ENCODE measurements around the gene USP13.

The USP13 gene

DNA sequence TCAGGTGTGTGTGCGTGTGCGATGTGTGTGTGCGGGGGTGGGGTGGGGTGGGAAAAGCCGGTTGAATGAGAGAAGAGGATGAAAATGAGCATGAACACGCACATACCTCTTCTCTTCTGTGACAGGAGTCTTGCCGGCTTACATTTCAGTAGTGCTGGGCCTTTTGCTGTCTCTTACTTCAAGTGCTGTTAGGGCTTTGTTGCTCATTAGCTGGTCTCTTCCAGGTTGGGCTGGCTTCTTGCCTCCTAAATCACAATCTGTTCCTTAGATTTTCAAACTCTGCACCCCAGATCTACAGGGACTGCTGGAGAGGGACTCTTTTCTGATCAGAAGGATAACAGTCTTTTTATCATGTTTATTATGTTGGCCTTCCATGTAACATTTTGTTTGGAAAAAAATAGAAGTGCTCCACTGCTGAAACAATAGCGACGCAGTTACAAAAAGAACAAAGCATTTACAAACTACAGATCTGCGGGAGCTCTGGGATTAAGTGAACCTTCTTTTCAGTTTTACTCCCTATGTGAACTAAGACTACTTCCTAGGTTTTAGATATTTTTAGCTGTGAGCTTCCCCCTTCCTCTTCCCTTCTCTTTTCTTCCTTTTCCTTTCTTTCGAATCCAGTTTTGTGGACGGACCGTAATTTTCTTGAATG, 48.5 kb downstream of the USP13 start:
- DNase-seq, result no peak

DNA sequence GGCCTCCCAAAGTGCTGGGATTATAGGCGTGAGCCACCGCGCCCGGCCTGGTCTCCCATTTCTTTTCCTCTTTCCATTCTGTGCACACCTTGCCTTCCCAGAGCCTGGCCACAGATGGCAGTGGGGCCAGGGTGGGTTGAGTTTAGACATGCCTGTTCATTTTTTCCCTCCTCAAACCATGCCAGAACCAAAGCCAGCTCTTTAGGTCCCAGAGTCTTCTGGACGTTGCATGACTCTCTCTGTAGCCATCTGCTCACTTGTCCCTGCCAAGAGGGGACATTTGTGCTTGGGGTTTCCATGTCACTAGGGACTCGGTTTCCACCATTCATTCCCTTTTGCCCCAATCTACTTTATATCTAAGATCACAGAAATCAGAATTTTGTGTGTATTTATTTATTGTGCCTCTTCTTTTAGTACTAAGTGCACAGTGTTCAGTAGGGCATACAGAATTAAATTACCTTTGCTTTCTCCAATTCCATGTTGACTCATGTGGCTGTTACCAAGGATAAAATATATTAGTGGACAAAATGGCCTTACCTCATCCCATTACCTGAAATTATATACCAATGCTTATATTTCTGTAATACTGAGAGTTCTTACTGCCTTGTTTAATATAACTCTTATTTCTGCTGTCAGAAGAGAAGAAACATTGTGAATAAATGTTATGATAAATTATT, 49.6 kb downstream of the USP13 start:
- DNase-seq, result no peak

- DNase-seq, result no peak
These were observed 51.0 kb downstream of the USP13 start for GRCh38 chr3:179703816-179704215.

- DNase-seq, result no peak
These were observed 53.4 kb downstream of the USP13 start for GRCh38 chr3:179706233-179706632.

- no peak for DNase-seq
These were observed 57.2 kb downstream of the USP13 start for GRCh38 chr3:179710079-179710478.

DNA sequence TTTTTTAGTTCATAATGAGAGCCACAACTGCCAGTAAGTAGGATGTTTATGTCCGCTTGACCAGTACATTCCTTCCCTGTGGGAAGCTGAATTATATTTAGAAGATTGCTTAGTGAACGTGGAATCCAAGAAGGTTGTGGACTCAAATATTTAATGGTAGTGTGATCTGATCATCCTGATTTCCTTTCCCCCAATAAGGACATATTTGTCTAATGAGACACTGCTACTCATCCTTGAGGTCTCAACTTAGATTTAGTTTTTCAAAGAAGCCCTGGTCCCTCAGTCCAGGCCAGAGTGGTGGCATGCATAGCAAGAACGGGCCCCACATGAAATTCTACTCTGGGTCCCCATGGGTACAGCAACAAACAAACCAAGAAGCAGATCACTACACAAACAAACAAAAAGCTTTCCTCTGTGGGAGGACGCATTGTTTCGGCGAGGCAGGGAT, 60.8 kb downstream of the USP13 start:
- no peak for DNase-seq

GRCh38 chr3:179715582-179715981, 62.7 kb downstream of the USP13 start:
- no peak for DNase-seq

- DNase-seq, result no peak
These were observed 63.4 kb downstream of the USP13 start for GRCh38 chr3:179716226-179716625.

- no peak for DNase-seq
These were observed 64.0 kb downstream of the USP13 start for GRCh38 chr3:179716811-179717210.

GRCh38 chr3:179717219-179717618, 64.4 kb downstream of the USP13 start:
- no peak for DNase-seq

GRCh38 chr3:179719048-179719734, 66.4 kb downstream of the USP13 start:
- DNase-seq, result no peak

- no peak for DNase-seq
These were observed 67.4 kb downstream of the USP13 start for GRCh38 chr3:179720196-179720595.

- DNase-seq, result no peak
These were observed 70.8 kb downstream of the USP13 start for GRCh38 chr3:179723617-179724016.

- DNase-seq, result no peak
These were observed 73.3 kb downstream of the USP13 start for GRCh38 chr3:179726075-179726699.

DNA sequence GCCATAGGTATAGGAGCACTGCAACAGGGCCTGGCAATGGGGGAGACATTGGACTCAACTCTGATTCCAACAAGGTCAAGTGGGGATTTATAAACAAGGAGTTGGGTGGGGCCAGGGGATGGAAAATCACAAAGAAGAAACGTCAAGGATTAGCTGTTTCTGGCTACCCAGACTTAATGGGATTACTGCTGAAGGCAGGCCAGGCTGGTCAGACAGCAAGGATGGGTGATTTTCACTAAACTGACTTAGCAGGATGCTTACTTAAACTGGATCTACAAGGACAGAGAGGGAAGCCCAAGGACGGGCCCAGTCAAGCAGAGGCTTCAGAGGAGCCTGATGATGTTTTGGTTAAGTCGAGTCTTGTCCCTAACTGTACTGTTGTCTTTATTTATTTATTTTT, 76.2 kb downstream of the USP13 start:
- no peak for DNase-seq

- DNase-seq, result no peak
These were observed 77.1 kb downstream of the USP13 start for GRCh38 chr3:179729981-179730380.

DNA sequence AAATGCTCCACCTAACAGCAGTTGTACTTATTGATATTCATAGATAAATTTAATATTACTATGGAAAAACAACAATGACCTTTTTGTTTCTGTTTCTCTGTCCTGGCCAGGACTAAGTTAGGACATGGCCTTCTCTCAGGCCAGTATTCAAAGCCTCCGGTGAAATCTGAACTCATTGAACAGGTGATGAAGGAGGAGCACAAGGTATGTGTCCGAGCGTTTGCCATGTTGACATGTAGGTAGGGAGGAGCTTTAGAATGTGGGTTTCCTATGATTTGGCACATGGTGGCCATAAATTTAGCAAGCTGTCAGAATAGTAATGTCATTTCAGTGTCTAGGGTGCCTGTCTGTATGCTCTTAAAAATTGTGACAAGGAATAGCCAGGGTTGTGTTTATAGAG, 77.7 kb downstream of the USP13 start:
- no peak for DNase-seq

GRCh38 chr3:179731544-179731943, 78.7 kb downstream of the USP13 start:
- no peak for DNase-seq

DNA sequence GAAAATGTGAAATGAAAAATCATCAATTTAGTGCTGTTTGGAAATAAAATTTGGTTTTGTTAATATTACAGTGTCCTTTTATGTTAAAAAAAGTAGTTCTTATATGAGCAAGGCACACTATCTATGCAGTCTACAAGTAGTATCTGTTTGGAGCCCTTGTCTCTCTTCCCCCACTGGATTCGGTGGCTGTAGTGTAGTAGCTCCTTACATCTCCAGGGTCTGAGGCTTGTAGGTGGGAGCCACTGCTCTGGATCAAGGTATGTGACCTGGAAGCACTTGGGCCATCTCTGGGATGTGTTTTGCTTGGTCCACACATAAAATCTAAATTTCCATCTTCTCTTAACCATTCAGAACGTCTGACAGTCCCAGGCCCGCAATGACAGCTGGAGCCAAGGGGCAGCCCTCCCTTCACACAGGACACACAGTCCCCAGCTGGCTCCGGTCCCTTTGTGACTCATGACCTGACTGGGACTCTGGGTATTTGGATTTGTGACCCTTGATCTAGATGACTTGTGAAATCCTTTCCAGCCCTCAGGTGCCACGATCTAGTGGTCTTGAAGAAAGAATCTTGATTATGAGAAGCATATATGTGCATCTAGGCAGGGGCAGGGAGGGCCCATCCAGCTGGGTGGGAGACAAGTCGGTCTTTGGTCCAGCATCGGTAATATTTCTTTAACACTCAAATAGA, 80.0 kb downstream of the USP13 start:
- no peak for DNase-seq

- no peak for DNase-seq
These were observed 81.0 kb downstream of the USP13 start for GRCh38 chr3:179733797-179734196.

GRCh38 chr3:179734497-179735281, 81.8 kb downstream of the USP13 start:
- no peak for DNase-seq

DNA sequence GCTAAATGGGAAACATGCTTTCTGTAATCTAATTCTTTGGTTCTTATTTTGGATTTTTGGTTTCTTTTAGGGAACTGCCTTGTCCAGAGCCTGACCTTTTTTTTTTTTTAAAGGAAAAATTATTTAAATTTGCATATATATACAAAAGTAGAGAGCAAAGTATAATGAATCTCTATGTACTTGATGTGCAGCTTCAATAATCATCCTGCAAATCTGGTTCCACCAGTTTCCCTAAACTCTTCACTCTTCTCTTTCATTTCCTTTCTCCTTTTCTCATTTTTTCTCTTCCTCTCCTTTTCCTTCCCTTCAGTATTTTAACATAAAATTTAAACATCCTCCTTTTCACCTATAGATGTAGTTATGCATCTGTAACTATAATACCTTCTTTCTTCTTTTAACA, 82.5 kb downstream of the USP13 start:
- no peak for DNase-seq
